ENCODE results near the gene FILIP1.

Gene FILIP1

DNA sequence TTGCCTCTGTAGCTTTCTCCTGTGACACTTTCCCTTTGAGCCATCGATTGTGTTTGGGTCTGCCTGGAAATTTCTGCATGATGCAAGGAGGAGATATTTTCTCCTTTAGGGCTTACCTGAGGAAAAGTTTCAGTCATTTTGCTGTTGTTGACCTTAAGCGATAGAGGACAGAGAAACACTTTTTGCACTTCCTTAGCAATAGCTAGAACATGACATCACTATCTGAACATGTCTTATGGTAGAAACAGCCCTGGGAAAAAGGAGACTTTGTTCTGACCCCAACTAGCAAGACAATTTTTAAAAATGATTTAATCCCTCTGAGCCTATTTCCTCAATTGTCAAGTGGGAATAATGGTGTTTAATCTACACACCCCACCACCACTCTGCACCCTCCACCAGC, 9.7 kb upstream of the FILIP1 start:
- H3K4me3 Mint-ChIP-seq: no peak overlapping the region
- H3K4me1 Mint-ChIP-seq: no peaks in the 10 kb centered on the region
- H3K36me3 Mint-ChIP-seq: no peaks in the 10 kb centered on the region
- DNase-seq: no peak
- no peak overlapping the region for H3K27ac Mint-ChIP-seq
- CTCF ChIA-PET: interaction anchor here (0.7 kb wide), 1 partner anchor 205 kb away, joined by 3 read pairs; no protein-coding TSS in a partner anchor
- H3K27me3 Mint-ChIP-seq: peaks cover 4% of the 10 kb centered on the region
- H3K9me3 Mint-ChIP-seq: no peaks in the 10 kb centered on the region

DNA sequence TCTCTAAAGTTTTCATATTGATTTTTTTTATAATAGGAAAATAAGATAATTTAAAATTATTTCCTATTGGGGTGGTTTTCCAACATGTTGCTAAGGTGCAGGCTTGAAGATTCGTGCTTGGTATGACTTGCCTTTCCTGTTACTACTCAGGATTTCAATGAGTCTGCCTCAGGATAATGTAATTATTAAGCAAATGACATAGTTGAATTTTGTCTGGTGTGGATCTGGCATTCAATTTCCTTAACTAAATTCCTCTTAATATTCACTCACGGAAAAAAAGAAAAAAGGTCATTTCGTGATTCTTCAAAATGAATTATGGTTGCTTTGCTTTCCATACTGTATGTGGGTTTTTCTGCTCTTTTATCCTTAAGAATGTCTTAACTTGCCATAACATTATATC, 9.3 kb upstream of the FILIP1 start:
- no peaks in the 10 kb centered on the region for H3K36me3 Mint-ChIP-seq
- DNase-seq: no peak
- peaks cover 4% of the 10 kb centered on the region for H3K27me3 Mint-ChIP-seq
- CTCF ChIA-PET: no interaction called here
- H3K27ac Mint-ChIP-seq: no peak overlapping the region
- no peaks in the 10 kb centered on the region for H3K9me3 Mint-ChIP-seq
- no peak overlapping the region for H3K4me3 Mint-ChIP-seq
- H3K4me1 Mint-ChIP-seq: no peaks in the 10 kb centered on the region

DNA sequence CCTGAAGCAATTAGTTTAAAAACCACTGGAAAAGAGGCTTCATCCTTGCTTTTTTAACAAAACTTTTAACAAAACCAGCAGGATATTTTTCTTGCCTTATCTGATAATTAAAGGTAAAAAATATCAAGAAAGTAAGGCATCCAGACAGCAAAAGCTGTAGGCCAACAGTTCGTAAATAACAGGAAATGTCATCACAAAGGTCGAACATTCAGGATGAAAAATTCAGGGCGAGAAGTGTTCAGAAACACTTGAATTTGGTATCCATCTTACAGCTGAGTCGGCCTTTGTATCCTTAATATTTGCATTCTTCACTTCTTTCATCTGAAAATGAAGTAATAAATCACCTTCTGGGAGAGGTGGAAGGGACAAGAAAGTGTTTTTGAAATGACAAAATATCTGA, 8.2 kb upstream of the FILIP1 start:
- Mint-ChIP-seq H3K4me1 (no peaks in the 10 kb centered on the region), H3K27ac (no peak overlapping the region), H3K9me3 (no peaks in the 10 kb centered on the region), H3K4me3 (no peak overlapping the region), H3K27me3 (peaks cover 4% of the 10 kb centered on the region), H3K36me3 (no peaks in the 10 kb centered on the region)
- no peak for DNase-seq
- CTCF ChIA-PET: no interaction called here

DNA sequence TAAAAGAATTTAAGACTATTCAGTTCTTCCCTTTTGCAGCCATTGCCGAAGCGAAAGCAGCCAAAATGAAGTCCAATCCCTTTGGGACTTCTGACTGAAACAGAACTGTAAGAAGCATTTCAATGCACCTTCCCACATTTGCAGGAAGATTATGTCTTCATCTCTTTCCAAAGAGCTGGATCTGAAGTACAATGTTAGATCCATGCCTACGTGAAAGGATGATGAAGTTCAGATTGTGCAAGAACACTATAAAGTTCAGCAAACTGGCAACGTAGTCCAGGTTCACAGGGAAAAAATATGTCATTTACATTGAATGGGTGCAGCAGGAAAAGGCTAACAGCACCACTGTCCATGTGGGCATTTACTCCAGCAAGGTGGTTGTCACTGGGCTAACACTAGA, 6.0 kb upstream of the FILIP1 start:
- Mint-ChIP-seq H3K4me3 (no peak overlapping the region), H3K27ac (no peak overlapping the region), H3K4me1 (peaks cover 8% of the 10 kb centered on the region), H3K9me3 (no peaks in the 10 kb centered on the region), H3K27me3 (peaks cover 14% of the 10 kb centered on the region), H3K36me3 (no peaks in the 10 kb centered on the region)
- no peak for DNase-seq
- CTCF ChIA-PET: no interaction called here

DNA sequence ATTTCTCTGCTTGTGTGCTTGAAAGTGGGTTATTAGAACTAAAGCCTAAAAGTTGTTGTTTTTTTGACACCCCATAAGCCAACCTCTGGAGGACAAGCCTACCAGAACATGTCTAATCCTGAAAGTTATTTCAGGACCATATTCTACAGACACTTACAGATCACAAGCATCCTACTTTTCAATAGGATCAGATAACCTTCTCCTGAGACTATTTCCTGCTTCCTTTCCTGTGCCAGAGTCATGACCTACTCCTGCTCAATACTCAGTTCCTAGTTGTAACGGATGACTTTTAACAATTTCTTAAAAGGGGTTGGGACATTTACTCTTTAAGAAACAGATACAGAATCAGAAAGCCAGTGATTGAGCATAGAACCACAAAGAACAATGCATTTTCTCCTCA, 5.3 kb upstream of the FILIP1 start:
- Mint-ChIP-seq H3K9me3 (no peaks in the 10 kb centered on the region), H3K4me3 (no peak overlapping the region), H3K4me1 (peaks cover 8% of the 10 kb centered on the region), H3K27me3 (peaks cover 14% of the 10 kb centered on the region), H3K36me3 (no peaks in the 10 kb centered on the region), H3K27ac (no peak overlapping the region)
- CTCF ChIA-PET: no interaction called here
- no peak for DNase-seq

DNA sequence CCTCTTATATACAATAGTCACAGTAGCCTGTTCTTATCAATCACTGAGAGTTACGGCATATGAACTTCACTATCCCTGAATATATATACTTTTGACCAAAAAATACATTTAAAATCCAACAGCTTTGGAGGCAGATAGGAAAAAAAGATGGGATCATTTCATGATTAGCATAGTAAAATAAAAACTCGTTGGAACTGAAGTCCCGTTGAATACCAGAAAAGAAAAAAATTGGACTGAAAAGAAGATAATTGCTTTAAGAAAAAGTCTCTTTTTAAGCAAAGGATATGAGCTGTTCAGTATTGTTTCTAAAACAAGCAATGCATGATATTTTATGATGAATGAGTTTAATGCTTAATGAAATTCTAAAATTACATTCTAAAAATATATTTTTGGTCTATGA, 4.4 kb upstream of the FILIP1 start:
- Mint-ChIP-seq H3K36me3 (no peaks in the 10 kb centered on the region), H3K9me3 (no peaks in the 10 kb centered on the region), H3K27ac (no peak overlapping the region), H3K27me3 (peaks cover 22% of the 10 kb centered on the region), H3K4me3 (no peak overlapping the region), H3K4me1 (peaks cover 8% of the 10 kb centered on the region)
- no peak for DNase-seq
- CTCF ChIA-PET: no interaction called here

DNA sequence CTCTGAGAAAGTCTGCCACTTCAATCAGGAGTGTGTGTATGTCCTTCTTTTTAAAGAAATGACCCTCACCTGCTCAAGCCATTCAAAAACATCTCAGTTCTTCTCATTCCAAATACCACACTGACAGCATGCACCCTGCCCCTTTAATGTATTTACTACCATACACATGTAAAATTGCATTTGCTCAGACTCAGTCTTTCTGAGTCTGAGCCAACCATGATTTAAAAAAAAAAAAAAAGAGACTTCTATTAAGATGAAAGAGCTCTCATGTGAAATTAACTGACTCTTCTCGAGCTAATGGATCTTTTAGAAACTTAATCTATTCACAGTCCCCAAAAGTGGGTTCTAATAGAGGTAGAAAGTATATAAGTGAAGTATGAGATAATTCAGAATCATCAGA, 1.4 kb upstream of the FILIP1 start:
- Mint-ChIP-seq H3K36me3 (no peaks in the 10 kb centered on the region), H3K4me3 (no peak overlapping the region), H3K9me3 (no peaks in the 10 kb centered on the region), H3K4me1 (peaks cover 8% of the 10 kb centered on the region), H3K27me3 (peaks cover 28% of the 10 kb centered on the region), H3K27ac (no peak overlapping the region)
- CTCF ChIA-PET: no interaction called here
- no peak for DNase-seq

DNA sequence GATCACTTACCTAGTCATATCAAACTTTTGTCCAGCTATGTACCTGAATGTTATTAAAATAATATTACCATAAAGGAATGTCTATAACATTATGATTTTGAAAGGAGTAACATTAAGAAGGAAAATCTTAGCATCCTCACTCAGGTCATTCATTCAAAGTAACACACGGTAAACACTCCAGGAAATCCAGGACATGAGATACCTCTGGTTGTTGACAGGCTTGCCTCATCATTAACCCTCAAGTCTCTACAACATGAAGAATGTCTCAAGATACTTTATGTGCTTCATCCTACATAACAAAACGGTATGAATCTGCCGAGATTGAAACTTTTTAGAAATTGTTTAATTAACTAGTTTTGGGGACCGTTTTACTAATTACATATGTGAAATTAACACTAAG, 690 bp upstream of the FILIP1 start:
- peaks cover 8% of the 10 kb centered on the region for H3K4me1 Mint-ChIP-seq
- CTCF ChIA-PET: interaction anchor here (1.0 kb wide), 1 partner anchor 31 kb away, joined by 3 read pairs; no protein-coding TSS in a partner anchor
- H3K27ac Mint-ChIP-seq: no peak overlapping the region
- H3K9me3 Mint-ChIP-seq: no peaks in the 10 kb centered on the region
- H3K4me3 Mint-ChIP-seq: no peak overlapping the region
- peaks cover 28% of the 10 kb centered on the region for H3K27me3 Mint-ChIP-seq
- DNase-seq: no peak
- no peaks in the 10 kb centered on the region for H3K36me3 Mint-ChIP-seq

DNA sequence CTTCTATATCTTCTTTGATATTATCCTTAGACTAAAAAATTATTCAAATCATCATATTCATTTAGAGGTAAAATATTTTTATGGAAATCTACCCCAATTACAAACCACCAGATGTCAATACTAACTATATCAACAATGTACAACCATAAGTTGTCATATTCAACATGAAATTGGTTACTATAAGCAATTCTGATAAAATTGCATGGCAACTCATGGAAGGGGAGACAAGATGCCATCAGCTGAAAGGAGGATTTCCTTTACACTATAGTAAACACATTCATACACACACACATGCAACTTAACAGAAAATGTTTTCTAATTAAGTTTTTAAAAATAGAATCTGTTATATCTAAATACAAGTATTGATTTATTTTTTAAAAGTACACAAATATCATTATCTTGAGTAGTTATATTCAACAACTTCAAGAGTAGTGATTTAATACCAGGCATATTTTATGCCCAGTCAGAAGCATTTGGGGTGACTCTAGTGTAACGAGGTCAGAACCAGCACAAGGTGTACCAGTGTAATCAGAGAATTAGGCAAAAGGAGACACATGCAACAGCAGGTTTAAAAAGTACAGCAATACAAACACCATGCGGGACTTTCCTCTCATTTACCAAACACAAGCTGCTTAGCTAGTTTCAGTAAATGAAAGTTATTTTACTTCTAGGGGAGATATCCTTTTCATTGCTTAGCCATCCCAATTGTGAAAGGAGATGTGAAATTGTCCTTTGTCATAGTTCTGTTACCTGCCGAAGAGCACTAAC, 1.0 kb downstream of the FILIP1 start:
- Mint-ChIP-seq H3K27me3 (peaks cover 28% of the 10 kb centered on the region), H3K36me3 (no peaks in the 10 kb centered on the region), H3K27ac (no peak overlapping the region), H3K4me3 (no peak overlapping the region), H3K9me3 (no peaks in the 10 kb centered on the region), H3K4me1 (peaks cover 8% of the 10 kb centered on the region)
- CTCF ChIA-PET: no interaction called here
- DNase-seq: no peak

DNA sequence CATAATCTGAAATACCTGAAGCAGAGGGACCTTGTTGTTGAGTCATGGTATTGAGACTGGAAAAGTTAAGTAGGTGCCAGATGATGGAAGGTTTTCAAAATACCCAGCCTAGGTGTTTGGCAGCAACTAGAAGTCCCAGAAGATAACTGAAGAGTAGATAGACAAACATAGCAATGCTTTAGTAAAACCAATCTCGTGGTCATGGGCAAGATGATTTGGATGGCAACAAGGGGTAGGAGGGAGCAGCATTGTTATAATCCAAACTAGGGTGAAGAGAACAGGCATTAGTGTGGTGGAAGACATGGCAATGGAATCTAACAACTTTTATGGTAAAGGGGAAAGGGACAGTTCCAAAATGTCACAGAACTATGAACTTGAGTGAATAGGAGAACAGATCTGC, 2.3 kb downstream of the FILIP1 start:
- no peaks in the 10 kb centered on the region for H3K9me3 Mint-ChIP-seq
- CTCF ChIA-PET: no interaction called here
- H3K4me3 Mint-ChIP-seq: no peak overlapping the region
- H3K36me3 Mint-ChIP-seq: no peaks in the 10 kb centered on the region
- no peak for DNase-seq
- peaks cover 6% of the 10 kb centered on the region for H3K4me1 Mint-ChIP-seq
- H3K27ac Mint-ChIP-seq: no peak overlapping the region
- H3K27me3 Mint-ChIP-seq: peaks cover 28% of the 10 kb centered on the region

DNA sequence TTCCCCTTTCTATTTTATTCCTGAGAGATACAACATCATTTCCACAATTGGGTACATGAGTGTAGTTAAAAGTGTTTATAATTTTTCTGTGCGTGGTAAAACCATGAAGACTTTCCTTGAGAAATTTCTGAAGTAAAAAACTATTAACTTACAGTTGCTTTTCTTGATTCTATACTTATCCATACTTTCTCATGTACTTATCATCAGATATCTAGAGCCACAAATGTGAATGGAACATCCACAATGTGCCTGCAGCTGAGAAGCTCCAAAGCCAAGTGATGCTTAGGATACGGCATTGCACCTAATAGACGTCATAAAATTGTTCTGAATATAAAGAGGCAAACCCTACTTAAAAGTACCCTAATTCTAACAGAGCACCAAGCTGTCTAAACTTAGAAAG, 2.9 kb downstream of the FILIP1 start:
- Mint-ChIP-seq H3K4me3 (no peak overlapping the region), H3K27me3 (peaks cover 27% of the 10 kb centered on the region), H3K27ac (no peak overlapping the region), H3K36me3 (no peaks in the 10 kb centered on the region), H3K4me1 (peaks cover 2% of the 10 kb centered on the region), H3K9me3 (no peaks in the 10 kb centered on the region)
- no peak for DNase-seq
- CTCF ChIA-PET: no interaction called here

DNA sequence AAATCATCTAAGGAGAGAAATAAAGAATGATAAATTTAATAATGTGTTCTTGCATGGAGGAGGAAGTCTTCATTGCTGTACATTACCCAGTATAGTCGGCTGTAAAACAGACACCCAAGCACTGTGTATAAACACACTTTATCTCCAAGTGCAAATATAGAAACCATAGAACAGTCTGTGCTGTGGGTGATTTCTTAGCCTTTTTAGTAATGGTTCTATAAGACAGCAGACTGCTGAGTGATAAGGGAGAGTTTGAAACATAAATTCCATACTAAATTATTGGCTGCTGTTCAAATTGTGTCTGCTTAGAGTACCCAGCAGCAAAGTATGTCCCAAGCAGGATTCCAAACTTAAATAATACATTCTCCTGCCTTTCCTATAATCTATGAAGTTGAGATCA, 4.6 kb downstream of the FILIP1 start:
- Mint-ChIP-seq H3K4me1 (no peaks in the 10 kb centered on the region), H3K9me3 (no peaks in the 10 kb centered on the region), H3K4me3 (no peak overlapping the region), H3K36me3 (no peaks in the 10 kb centered on the region), H3K27me3 (peaks cover 19% of the 10 kb centered on the region), H3K27ac (no peak overlapping the region)
- no peak for DNase-seq
- CTCF ChIA-PET: no interaction called here

DNA sequence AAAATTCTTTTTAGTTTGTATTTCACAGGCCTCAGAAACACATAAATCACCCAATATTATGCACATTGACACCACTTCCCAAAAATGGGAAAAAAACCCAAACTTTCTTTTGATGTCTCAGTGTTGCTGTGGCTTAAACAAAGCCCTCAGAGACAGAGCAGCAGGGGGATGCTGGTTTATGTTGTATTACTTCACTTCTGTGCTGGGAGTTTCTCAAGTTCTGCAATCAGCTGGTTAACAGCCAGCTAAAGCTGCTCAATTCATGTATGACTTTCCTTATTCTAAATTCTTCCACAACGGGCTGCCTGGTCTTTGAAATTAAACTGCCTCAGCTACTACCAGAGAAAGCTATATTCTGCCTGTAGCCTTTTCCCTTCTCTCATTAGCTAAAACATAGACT, 5.6 kb downstream of the FILIP1 start:
- Mint-ChIP-seq H3K4me3 (no peak overlapping the region), H3K27me3 (peaks cover 11% of the 10 kb centered on the region), H3K36me3 (no peaks in the 10 kb centered on the region), H3K4me1 (no peaks in the 10 kb centered on the region), H3K9me3 (no peaks in the 10 kb centered on the region), H3K27ac (no peak overlapping the region)
- no peak for DNase-seq
- CTCF ChIA-PET: no interaction called here

DNA sequence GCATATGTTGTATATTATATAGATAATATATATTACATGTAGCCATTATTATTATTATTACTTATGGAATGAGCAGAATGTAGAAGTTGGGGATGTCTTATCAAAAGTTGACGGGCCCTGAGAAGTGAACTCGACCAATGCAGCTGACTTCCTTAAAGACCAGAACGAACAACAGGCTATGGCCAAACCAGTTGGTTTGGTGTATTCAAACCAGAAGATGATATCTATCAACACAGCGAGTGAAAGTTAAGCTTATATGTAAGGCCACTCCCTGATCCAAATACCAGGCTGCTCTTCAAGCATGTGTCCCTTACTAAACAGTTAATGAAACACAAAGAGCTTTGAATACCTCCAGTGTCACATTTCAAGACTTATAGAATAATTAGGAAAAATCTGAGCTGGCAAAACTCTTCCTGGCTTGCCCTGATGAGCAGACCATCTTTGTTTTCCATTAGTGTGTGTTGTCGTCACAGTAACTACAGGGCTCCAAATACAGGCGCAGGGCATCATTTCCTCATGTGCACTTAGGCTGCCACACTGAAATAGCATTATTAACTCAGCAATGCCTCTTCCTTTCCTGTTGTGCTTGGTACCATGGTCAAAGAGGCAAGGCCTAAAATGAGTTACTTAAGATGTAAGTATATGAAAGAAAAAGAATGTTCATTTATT, 6.6 kb downstream of the FILIP1 start:
- H3K4me3 Mint-ChIP-seq: no peak overlapping the region
- no peaks in the 10 kb centered on the region for H3K4me1 Mint-ChIP-seq
- H3K36me3 Mint-ChIP-seq: no peaks in the 10 kb centered on the region
- H3K27me3 Mint-ChIP-seq: peaks cover 8% of the 10 kb centered on the region
- CTCF ChIA-PET: no interaction called here
- no peaks in the 10 kb centered on the region for H3K9me3 Mint-ChIP-seq
- H3K27ac Mint-ChIP-seq: no peak overlapping the region
- no peak for DNase-seq

DNA sequence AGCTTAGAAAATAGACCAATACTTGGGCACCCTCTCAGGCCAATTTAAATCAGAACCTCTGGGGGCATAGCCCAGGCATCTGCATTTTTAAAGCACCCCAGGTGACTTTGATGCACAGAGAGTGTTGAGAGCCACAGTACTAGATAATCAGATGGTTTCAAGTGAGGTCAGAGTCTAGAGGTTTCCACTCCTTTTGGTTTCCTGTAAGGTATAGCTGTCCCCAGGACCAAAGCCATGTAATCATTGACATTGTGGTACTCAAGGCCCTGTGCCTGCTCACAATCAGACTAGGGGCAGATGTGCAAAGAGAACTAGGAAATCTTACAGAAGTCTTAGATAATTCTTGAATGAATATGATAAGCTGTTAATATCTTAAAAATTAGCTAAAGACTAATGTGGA, 9.1 kb downstream of the FILIP1 start:
- H3K9me3 Mint-ChIP-seq: no peaks in the 10 kb centered on the region
- no peak overlapping the region for H3K27ac Mint-ChIP-seq
- H3K4me3 Mint-ChIP-seq: no peak overlapping the region
- H3K36me3 Mint-ChIP-seq: no peaks in the 10 kb centered on the region
- no peak for DNase-seq
- CTCF ChIA-PET: no interaction called here
- H3K4me1 Mint-ChIP-seq: no peaks in the 10 kb centered on the region
- H3K27me3 Mint-ChIP-seq: peaks cover 4% of the 10 kb centered on the region

Measured in activated naive CD4-positive, alpha-beta T cell treated with anti-CD3 and anti-CD28 coated beads, Interleukin-2, amount 10 ng/mL, durations not matched to agents 7 days and 5 days (primary cell).